HepG2 (cell line): ENCODE measurements around the gene RSPH9. TPM values are rescaled to one million over a fixed set of nuclear protein-coding genes. Genes with fewer than 3 reads are reported as not detected.

ENCODE experiments used
- ASH2L ChIP-seq: fragments of 300-600, 200-600 bp; sonication (generic); IDR thresholded peaks from 2 replicates; pipeline ENCODE4 v1.7.0; 2017; ENCODE audit warnings: low read depth, mild to moderate bottlenecking, moderate library complexity, mixed read lengths, low read length; ENCODE audit not compliant: insufficient read length
- CEBPZ ChIP-seq: IDR thresholded peaks from 2 replicates; pipeline ENCODE4 v1.6.1; 2012; ENCODE audit warnings: low read length, improper control_type of control experiment
- GATAD1 ChIP-seq: IDR thresholded peaks from 2 replicates; pipeline ENCODE4 v1.6.1; 2016; ENCODE audit warnings: missing genetic modification reagents, missing compliant biosample characterization
- HCFC1 ChIP-seq: fragments of 150-350 bp; IDR thresholded peaks from 2 replicates; pipeline ENCODE4 v1.6.1; 2014; ENCODE audit warnings: low read depth, low read length
- HMGXB3 ChIP-seq: sonication (generic); formaldehyde crosslinking; IDR thresholded peaks from 2 replicates; pipeline ENCODE4 v1.4.0; 2020; ENCODE audit warnings: missing genetic modification reagents, borderline replicate concordance
- KLF9 ChIP-seq: IDR thresholded peaks from 2 replicates; pipeline ENCODE4 v1.6.1; 2016; ENCODE audit warnings: low read depth
- MXD1 ChIP-seq: sonication (generic); formaldehyde crosslinking; IDR thresholded peaks from 2 replicates; pipeline ENCODE4 v1.4.0; 2020; ENCODE audit warnings: mild to moderate bottlenecking, missing genetic modification reagents
- POLR2AphosphoS2 ChIP-seq: IDR thresholded peaks from 2 replicates; pipeline ENCODE4 v1.6.1; 2011; ENCODE audit warnings: low read depth, low read length, improper control_type of control experiment
- REPIN1 ChIP-seq: sonication (generic); formaldehyde crosslinking; IDR thresholded peaks from 2 replicates; pipeline ENCODE4 v1.8.0; 2022; ENCODE audit warnings: missing genetic modification reagents, low read depth, mild to moderate bottlenecking, borderline replicate concordance
- SMC3 ChIP-seq: IDR thresholded peaks from 2 replicates; pipeline ENCODE4 v1.6.1; 2011; ENCODE audit warnings: low read length, improper control_type of control experiment
- SOX13 ChIP-seq, 3 experiments: fragments of 450-650 bp in 1 of 3; sonication (generic) in 1 of 3; formaldehyde crosslinking in 1 of 3; IDR thresholded peaks in 2 of 3; conservative IDR thresholded peaks in 1 of 3; 2 replicates each; pipeline versions ENCODE4 v1.5.0 to v1.6.1; 2016 to 2020; ENCODE audit warnings: antibody characterized with exemption in 1 of 3, mild to moderate bottlenecking in 1 of 3, missing compliant biosample characterization in 1 of 3, missing genetic modification reagents in 1 of 3, moderate library complexity in 1 of 3
- SOX5 ChIP-seq: IDR thresholded peaks from 2 replicates; pipeline ENCODE4 v1.6.1; 2016; ENCODE audit warnings: borderline replicate concordance
- TCF12 ChIP-seq, 2 experiments: fragments of 450-650 bp in 1 of 2; sonication (generic) in 1 of 2; formaldehyde crosslinking in 1 of 2; IDR thresholded peaks; 2 replicates each; pipeline versions ENCODE4 v1.6.1 to v1.8.0; 2017 to 2022; ENCODE audit warnings: antibody characterized with exemption in 1 of 2, mild to moderate bottlenecking in 1 of 2, missing genetic modification reagents in 1 of 2, moderate library complexity in 1 of 2
- ZNF501 ChIP-seq: sonication (generic); formaldehyde crosslinking; IDR thresholded peaks from 2 replicates; pipeline ENCODE4 v1.5.1; 2020; ENCODE audit warnings: mild to moderate bottlenecking, moderate library complexity, missing genetic modification reagents
- ZNF597 ChIP-seq: sonication (generic); formaldehyde crosslinking; IDR thresholded peaks from 2 replicates; pipeline ENCODE4 v1.5.0; 2020; ENCODE audit warnings: missing genetic modification reagents
- ZNF644 ChIP-seq: IDR thresholded peaks from 2 replicates; pipeline ENCODE4 v1.6.1; 2016; ENCODE audit warnings: low read depth
- ZNF670 ChIP-seq: sonication (generic); formaldehyde crosslinking; IDR thresholded peaks from 2 replicates; pipeline ENCODE4 v1.8.0; 2022; ENCODE audit warnings: mild to moderate bottlenecking, missing genetic modification reagents, borderline replicate concordance
- ZNF773 ChIP-seq: sonication (generic); formaldehyde crosslinking; IDR thresholded peaks from 2 replicates; pipeline ENCODE4 v1.4.0; 2020; ENCODE audit warnings: missing genetic modification reagents, borderline replicate concordance
- polyA plus RNA-seq, 8 experiments: library from polyadenylated mRNA; depleted of rRNA in 3 of 8; stranded (reverse) in 7 of 8; unstranded in 1 of 8; fragments of >200 nt; fragmentation: Illumina TruSeq in 4 of 8; extraction: Trizol in 4 of 8; gene quantifications; 2 replicates each; pipeline versions ENCODE4 v1.2.1 to v1.2.3, GENCODE V29; 2011 to 2016; ENCODE audit warnings: low read depth in 4 of 8, missing spikeins in 1 of 8, mixed read lengths in 1 of 8; ENCODE audit not compliant: insufficient read depth in 1 of 8
- total RNA-seq, 5 experiments: library from RNA; depleted of rRNA; stranded (reverse); fragments of >200 nt; fragmentation: Illumina TruSeq; extraction: Trizol; gene quantifications; 2 replicates each; pipeline ENCODE4 v1.2.3, GENCODE V29; 2016; ENCODE audit warnings: low read depth in 1 of 5

RSPH9 gene
- total and polyA plus RNA-seq, 2 of the 13 experiments (the other 11 are each of a cell fraction or from before 2014, with no cell fraction given): 0.04 TPM; not detected in 1

- peak; percentile 53 for TF ChIP-seq SOX5 (CRISPR knock-in tag)
- no peak for TF ChIP-seq ZNF644 (CRISPR knock-in tag)
- no peak for TF ChIP-seq SOX13 (IDR thresholded peaks at IDR 0.05)
- peak in 1 of 2 experiments; percentile 28; a peak in 1 of 4 replicates for TF ChIP-seq SOX13 (CRISPR knock-in tag; conservative IDR thresholded peaks at IDR 0.05 in 1 of 2, IDR thresholded peaks at IDR 0.05 in 1 of 2)
- 0 out of 2 replicates have a peak, but pooled peaks have one; percentile 11 for TF ChIP-seq MXD1
- no peak for TF ChIP-seq HCFC1
- TF ChIP-seq ZNF773: no peak
- no peak for TF ChIP-seq POLR2AphosphoS2
- TF ChIP-seq HMGXB3 (CRISPR knock-in tag): 0 out of 2 replicates have a peak, but pooled peaks have one; percentile 51
- no peak for TF ChIP-seq KLF9
- no peak for TF ChIP-seq SMC3
- TF ChIP-seq ZNF501 (CRISPR knock-in tag): peak; percentile 40; the same call in 1 of the 2 replicates
- TF ChIP-seq ZNF597 (CRISPR knock-in tag): no peak
- TF ChIP-seq GATAD1 (CRISPR knock-in tag): no peak
- TF ChIP-seq CEBPZ: no peak
- TF ChIP-seq TCF12 (IDR thresholded peaks at IDR 0.05): no peak
- no peak; the same call in 1 of the 2 replicates for TF ChIP-seq TCF12 (CRISPR knock-in tag; IDR thresholded peaks at IDR 0.05)
- no peak for TF ChIP-seq REPIN1
- peak; percentile 42 for TF ChIP-seq ASH2L
- 0 out of 2 replicates have a peak, but pooled peaks have one; percentile 25 for TF ChIP-seq ZNF670 (CRISPR knock-in tag)
These were observed 58.0 kb downstream of the RSPH9 start (continued) for GRCh38 chr6:43702534-43703440.
